Hepatocyte (in vitro differentiated cells): ENCODE results near the gene TIFAB.

Source experiments
- CTCF ChIP-seq: fragments of 200-600 bp; sonication (generic); IDR thresholded peaks from 2 replicates; pipeline ENCODE4 v1.5.1; 2016; ENCODE audit warnings: antibody characterized with exemption, mild to moderate bottlenecking; ENCODE audit not compliant: poor library complexity
- EZH2 ChIP-seq: fragments of 200-600 bp; sonication (generic); IDR thresholded peaks from 2 replicates; pipeline ENCODE4 v1.6.1; 2016; ENCODE audit warnings: antibody characterized with exemption, mild to moderate bottlenecking, borderline replicate concordance
- EZH2phosphoT487 ChIP-seq: fragments of 200-600 bp; sonication (generic); IDR thresholded peaks from one replicate; pipeline ENCODE4 v1.6.1; 2018; ENCODE audit warnings: antibody characterized with exemption, mild to moderate bottlenecking, low read depth, moderate library complexity; ENCODE audit not compliant: unreplicated experiment, severe bottlenecking

DNA sequence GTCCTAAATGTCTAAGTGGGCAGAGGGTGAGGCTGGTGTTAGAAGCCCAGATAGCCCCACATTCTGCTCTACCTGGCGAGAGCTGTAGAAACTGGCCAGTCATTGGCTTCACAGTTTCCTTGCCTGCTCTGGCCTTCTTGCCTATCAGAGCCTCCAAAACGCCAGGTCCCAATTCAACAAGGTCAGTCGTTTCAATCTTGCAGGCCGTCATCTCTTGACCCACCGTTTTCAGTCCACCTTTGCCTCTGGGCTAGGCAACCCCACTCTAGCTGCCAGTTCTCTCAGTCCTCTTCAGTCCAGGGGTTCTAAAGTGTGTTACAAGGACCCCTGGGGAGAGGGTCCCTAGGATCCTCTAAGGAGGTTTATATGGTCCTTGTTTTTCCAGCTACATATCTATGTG, 20.0 kb upstream of the TIFAB start:
- TF ChIP-seq CTCF (no peak), EZH2 (no peak), EZH2phosphoT487 (no peak)
